GM23338 (cell line): ENCODE data around the gene MPP3.

Experiments used
- CREB1 ChIP-seq: fragments of 250-450 bp; sonication (Bioruptor Pico); IDR thresholded peaks from 2 replicates; pipeline ENCODE4 v1.5.0; 2020; ENCODE audit warnings: low read depth, mild to moderate bottlenecking, moderate library complexity
- EZH2 ChIP-seq: fragments of 200-600 bp; sonication (generic); IDR thresholded peaks from one replicate; pipeline ENCODE4 v1.8.0; 2017; ENCODE audit warnings: antibody characterized with exemption, mild to moderate bottlenecking, low read depth; ENCODE audit not compliant: unreplicated experiment
- EZH2phosphoT487 ChIP-seq: fragments of 200-600 bp; sonication (generic); IDR thresholded peaks from one replicate; pipeline ENCODE4 v1.8.1; 2018; ENCODE audit warnings: antibody characterized with exemption; ENCODE audit not compliant: unreplicated experiment
- JUNB ChIP-seq: IDR thresholded peaks from one replicate; pipeline ENCODE4 v1.6.1; 2016; ENCODE audit warnings: antibody characterized with exemption; ENCODE audit not compliant: unreplicated experiment
- POLR2AphosphoS5 ChIP-seq: IDR thresholded peaks from 2 replicates; pipeline ENCODE4 v1.6.1; 2016; ENCODE audit warnings: antibody characterized with exemption, low read depth
- STAT1 ChIP-seq: IDR thresholded peaks from one replicate; pipeline ENCODE4 v1.6.1; 2016; ENCODE audit warnings: antibody characterized with exemption; ENCODE audit not compliant: unreplicated experiment
- ZNF114 ChIP-seq: fragments of 250-450 bp; sonication (Bioruptor Pico); IDR thresholded peaks from 2 replicates; pipeline ENCODE4 v1.5.0; 2020; ENCODE audit warnings: mild to moderate bottlenecking, moderate library complexity
- ZNF331 ChIP-seq: fragments of 250-450 bp; sonication (Bioruptor Pico); IDR thresholded peaks from 2 replicates; pipeline ENCODE4 v1.5.0; 2020; ENCODE audit warnings: low read depth, mild to moderate bottlenecking, moderate library complexity
- ZNF462 ChIP-seq: fragments of 250-450 bp; sonication (Bioruptor Pico); IDR thresholded peaks from 2 replicates; pipeline ENCODE4 v1.5.0; 2020; ENCODE audit warnings: mild to moderate bottlenecking, moderate library complexity
- TF ChIP-seq, protein P1 (sequence below), 2 experiments: fragments of 200-600 bp in 1 of 2; sonication (generic) in 1 of 2; conservative IDR thresholded peaks; 2 replicates each; pipeline versions ENCODE4 v1.5.1 to v1.6.1; 2016 to 2017; ENCODE audit warnings: antibody characterized with exemption in 2 of 2, low read depth in 2 of 2, mild to moderate bottlenecking in 2 of 2, moderate library complexity in 1 of 2
- TF ChIP-seq, protein P2 (sequence below): IDR thresholded peaks from one replicate; pipeline ENCODE4 v1.6.1; 2018; ENCODE audit warnings: antibody characterized with exemption; ENCODE audit not compliant: unreplicated experiment
- TF ChIP-seq, protein P3 (sequence below): IDR thresholded peaks from 2 replicates; pipeline ENCODE4 v1.6.1; 2016; ENCODE audit warnings: antibody characterized with exemption

DNA sequence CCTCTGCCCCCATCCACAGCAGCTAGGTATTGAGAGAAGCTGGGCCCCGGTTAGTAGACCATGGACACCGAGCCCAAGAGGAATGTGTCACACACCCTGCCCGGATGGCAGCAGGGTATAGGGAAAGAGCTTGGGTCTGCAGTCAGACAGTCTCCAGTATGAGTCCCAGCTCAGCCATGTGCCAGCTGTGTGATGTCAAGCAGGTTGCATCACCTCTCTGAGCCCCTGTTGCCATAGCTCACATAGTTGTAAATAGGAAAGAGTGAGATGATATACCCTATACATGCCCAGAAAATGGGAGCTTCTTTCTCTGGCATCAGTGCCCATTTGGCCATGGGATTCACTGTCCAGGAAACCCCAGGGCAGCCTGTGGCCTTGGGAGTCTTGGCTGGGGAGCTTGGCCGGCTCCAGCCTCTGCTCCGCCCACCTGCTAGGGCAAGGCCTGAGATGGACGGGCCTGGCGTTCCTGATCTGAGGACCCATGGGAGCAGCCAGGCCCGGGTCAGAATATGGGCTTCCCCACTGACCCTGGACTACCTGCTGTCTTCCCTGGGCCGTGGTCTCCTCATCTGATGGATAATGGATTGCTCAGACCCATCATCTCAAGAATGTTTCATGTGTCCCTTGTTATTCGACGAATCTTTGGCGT lies 27.3 kb upstream of the MPP3 start:
- TF ChIP-seq, protein P1, sequence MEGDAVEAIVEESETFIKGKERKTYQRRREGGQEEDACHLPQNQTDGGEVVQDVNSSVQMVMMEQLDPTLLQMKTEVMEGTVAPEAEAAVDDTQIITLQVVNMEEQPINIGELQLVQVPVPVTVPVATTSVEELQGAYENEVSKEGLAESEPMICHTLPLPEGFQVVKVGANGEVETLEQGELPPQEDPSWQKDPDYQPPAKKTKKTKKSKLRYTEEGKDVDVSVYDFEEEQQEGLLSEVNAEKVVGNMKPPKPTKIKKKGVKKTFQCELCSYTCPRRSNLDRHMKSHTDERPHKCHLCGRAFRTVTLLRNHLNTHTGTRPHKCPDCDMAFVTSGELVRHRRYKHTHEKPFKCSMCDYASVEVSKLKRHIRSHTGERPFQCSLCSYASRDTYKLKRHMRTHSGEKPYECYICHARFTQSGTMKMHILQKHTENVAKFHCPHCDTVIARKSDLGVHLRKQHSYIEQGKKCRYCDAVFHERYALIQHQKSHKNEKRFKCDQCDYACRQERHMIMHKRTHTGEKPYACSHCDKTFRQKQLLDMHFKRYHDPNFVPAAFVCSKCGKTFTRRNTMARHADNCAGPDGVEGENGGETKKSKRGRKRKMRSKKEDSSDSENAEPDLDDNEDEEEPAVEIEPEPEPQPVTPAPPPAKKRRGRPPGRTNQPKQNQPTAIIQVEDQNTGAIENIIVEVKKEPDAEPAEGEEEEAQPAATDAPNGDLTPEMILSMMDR (conservative IDR thresholded peaks at IDR 0.05; ENCODE audit: low read depth in 2 of 2), result no peak
- no peak for TF ChIP-seq POLR2AphosphoS5
- TF ChIP-seq ZNF114, result no peak
- TF ChIP-seq, protein P2, sequence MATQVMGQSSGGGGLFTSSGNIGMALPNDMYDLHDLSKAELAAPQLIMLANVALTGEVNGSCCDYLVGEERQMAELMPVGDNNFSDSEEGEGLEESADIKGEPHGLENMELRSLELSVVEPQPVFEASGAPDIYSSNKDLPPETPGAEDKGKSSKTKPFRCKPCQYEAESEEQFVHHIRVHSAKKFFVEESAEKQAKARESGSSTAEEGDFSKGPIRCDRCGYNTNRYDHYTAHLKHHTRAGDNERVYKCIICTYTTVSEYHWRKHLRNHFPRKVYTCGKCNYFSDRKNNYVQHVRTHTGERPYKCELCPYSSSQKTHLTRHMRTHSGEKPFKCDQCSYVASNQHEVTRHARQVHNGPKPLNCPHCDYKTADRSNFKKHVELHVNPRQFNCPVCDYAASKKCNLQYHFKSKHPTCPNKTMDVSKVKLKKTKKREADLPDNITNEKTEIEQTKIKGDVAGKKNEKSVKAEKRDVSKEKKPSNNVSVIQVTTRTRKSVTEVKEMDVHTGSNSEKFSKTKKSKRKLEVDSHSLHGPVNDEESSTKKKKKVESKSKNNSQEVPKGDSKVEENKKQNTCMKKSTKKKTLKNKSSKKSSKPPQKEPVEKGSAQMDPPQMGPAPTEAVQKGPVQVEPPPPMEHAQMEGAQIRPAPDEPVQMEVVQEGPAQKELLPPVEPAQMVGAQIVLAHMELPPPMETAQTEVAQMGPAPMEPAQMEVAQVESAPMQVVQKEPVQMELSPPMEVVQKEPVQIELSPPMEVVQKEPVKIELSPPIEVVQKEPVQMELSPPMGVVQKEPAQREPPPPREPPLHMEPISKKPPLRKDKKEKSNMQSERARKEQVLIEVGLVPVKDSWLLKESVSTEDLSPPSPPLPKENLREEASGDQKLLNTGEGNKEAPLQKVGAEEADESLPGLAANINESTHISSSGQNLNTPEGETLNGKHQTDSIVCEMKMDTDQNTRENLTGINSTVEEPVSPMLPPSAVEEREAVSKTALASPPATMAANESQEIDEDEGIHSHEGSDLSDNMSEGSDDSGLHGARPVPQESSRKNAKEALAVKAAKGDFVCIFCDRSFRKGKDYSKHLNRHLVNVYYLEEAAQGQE, result no peak
- no peak for TF ChIP-seq CREB1
- no peak for TF ChIP-seq EZH2
- no peak for TF ChIP-seq EZH2phosphoT487
- no peak for TF ChIP-seq STAT1
- TF ChIP-seq, protein P3, sequence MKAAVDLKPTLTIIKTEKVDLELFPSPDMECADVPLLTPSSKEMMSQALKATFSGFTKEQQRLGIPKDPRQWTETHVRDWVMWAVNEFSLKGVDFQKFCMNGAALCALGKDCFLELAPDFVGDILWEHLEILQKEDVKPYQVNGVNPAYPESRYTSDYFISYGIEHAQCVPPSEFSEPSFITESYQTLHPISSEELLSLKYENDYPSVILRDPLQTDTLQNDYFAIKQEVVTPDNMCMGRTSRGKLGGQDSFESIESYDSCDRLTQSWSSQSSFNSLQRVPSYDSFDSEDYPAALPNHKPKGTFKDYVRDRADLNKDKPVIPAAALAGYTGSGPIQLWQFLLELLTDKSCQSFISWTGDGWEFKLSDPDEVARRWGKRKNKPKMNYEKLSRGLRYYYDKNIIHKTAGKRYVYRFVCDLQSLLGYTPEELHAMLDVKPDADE, result no peak
- TF ChIP-seq ZNF331 (CRISPR knock-in tag), result no peak
- TF ChIP-seq JUNB, result no peak
- no peak for TF ChIP-seq ZNF462
